ENCODE results near the gene LGALS7.

DNA sequence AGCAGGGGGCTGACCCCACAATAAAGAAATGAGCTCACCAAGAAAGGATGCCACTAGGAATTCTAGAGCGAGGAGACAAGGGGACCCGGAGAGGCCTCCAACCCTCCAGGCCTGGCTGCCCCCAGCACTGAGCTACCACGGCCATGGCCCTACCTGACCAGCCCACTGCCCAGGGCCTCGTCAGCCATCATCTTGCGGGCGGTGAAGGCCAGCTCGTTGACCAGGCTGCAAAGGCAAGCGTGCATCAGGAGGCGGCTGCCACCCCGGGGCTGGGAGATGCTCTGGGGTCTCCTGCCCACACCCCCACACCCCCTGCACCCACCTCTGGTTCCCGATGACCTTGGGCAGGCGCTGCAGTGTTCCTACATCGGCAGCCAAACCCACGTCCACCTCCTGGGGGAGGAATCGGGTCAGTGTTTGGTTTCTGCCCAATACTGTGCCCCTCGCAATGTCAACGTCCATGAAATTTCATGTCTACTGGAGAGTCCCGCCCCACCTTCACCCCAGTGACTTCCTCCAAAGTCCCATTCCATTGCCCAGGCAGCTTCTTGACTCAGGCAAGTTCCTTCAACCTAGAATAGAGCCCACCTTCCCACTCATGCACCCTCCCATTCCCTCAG is 42.9 kb upstream of the LGALS7 start:
- TF ChIP-seq CTCF (conservative IDR thresholded peaks at IDR 0.05; ENCODE audit: low read length) (no peak), EZH2phosphoT487 (IDR thresholded peaks at IDR 0.05; ENCODE audit: borderline replicate concordance, low read depth, low read length) (no peak)
